PC-3 (cell line): Measurements from ENCODE around the gene ENTHD1.

Experiments
- CTCF ChIP-seq: fragments of 300-600 bp; sonication (generic); conservative IDR thresholded peaks from 2 replicates; pipeline ENCODE4 v1.5.1; 2017; ENCODE audit warnings: antibody characterized with exemption, low read depth, mild to moderate bottlenecking, low read length
- EZH2 ChIP-seq: fragments of 300-600 bp; sonication (generic); IDR thresholded peaks from one replicate; pipeline ENCODE4 v1.6.1; 2017; ENCODE audit warnings: antibody characterized with exemption, mild to moderate bottlenecking, low read length; ENCODE audit not compliant: unreplicated experiment
- EZH2phosphoT487 ChIP-seq: fragments of 300-600 bp; sonication (generic); IDR thresholded peaks from 2 replicates; pipeline ENCODE4 v1.6.1; 2018; ENCODE audit warnings: mild to moderate bottlenecking, antibody characterized with exemption, low read length, borderline replicate concordance

- TF ChIP-seq CTCF (no peak), EZH2 (no peak), EZH2phosphoT487 (no peak)
Measured at GRCh38 chr22:39818094-39818493, 75.5 kb downstream of the ENTHD1 start.
